COLO829 (cell line): ENCODE data around the gene TAF4.

Experiments used
- DNase-seq: peaks from one replicate; pipeline ENCODE4 v3.0.0; 2012; ENCODE audit warnings: low spot score

Gene TAF4

GRCh38 chr20:61930776-61931475 lies 134.8 kb downstream of the TAF4 start:
- DNase-seq, result no peak

- DNase-seq, result no peak
Measured at GRCh38 chr20:61929971-61930666, 135.6 kb downstream of the TAF4 start.

- DNase-seq, result no peak
Measured at GRCh38 chr20:61929561-61929960, 136.1 kb downstream of the TAF4 start.

GRCh38 chr20:61927826-61928541 lies 137.7 kb downstream of the TAF4 start:
- DNase-seq, result no peak

GRCh38 chr20:61927193-61927825 lies 138.4 kb downstream of the TAF4 start:
- DNase-seq, result no peak

GRCh38 chr20:61926796-61927192 lies 138.9 kb downstream of the TAF4 start:
- no peak for DNase-seq

GRCh38 chr20:61926253-61926613 lies 139.4 kb downstream of the TAF4 start:
- DNase-seq, result no peak

GRCh38 chr20:61925555-61926252 lies 140.0 kb downstream of the TAF4 start:
- peak; percentile 74 for DNase-seq

- no peak for DNase-seq
Measured at GRCh38 chr20:61924858-61925554, 140.7 kb downstream of the TAF4 start.
